ENCODE data around the gene CDKAL1.

Gene CDKAL1

DNA sequence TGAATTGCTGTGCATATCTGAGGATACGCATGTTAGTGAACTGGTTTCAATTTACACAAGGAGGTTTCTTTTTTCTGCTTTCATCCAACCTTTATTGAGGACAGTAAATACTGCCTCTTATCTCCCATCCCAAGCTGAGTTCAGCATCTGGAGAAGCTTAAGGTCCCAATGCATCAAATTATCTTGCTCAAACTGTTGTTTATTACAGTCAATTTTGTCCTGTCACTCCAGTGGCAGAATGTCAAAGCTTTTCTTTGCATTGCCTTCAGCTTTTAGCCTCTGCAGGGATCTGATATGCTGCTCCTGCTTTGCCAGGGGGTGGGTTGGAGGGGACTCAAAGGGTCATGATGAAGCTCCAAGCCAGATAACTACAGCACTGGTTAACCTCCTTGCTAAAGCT lies 623.9 kb downstream of the CDKAL1 start:
- no peak for DNase-seq

DNA sequence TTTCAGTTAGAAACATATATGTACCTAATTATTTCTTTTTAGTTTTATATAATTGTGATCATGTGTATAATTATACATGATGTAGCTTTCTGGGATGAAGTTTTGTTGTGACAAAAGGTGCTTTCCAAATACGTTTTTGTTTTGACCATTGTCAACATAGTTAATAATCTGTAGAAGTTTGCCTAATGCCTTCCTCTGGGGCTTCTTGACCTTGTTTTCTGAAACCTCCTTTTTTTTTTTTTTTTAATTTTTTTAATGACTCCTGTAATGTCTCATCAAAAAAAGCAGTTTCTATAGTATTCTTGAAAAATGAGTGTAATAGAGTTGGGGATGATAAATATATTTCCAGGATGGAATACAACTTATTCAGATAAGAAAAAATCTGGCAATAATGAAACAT lies 624.6 kb downstream of the CDKAL1 start:
- no peak for DNase-seq

DNA sequence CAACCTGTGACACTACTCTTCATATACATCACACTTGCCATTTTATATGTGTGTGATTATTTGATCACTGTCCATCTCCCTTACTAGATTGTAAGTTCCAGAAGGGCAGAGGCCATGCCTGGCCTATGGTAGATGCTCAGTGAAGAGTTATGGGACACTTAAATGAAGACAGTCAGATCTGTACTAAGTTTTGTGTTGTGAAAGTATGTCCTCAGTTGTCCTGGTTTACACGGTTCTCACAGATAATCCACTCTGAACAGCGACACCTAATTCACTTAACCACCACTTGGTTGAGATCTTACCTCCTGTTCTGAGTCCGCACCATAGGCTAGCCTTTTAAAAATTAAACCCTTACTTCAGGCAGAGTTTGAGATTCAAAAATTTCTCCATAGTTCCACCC lies 625.2 kb downstream of the CDKAL1 start:
- no peak for DNase-seq

DNA sequence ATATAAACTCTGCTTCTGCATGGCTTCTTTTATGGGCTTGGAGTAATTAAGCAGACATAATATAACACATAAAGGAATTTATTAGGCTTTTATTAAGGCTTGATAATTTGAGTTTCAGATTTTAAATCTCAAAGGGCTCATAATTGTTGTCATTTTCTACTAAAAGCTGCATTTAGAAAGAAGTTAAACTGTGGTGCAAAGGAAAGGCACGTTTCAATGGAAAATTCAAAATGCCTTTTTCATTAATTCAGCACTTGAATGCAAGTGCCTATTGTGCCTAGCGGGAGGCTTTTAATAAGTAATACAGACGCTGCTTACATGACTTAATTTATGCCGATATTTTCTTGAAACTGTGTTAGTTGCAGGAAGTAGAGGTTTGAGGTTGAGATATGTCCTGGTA lies 627.5 kb downstream of the CDKAL1 start:
- no peak for DNase-seq

DNA sequence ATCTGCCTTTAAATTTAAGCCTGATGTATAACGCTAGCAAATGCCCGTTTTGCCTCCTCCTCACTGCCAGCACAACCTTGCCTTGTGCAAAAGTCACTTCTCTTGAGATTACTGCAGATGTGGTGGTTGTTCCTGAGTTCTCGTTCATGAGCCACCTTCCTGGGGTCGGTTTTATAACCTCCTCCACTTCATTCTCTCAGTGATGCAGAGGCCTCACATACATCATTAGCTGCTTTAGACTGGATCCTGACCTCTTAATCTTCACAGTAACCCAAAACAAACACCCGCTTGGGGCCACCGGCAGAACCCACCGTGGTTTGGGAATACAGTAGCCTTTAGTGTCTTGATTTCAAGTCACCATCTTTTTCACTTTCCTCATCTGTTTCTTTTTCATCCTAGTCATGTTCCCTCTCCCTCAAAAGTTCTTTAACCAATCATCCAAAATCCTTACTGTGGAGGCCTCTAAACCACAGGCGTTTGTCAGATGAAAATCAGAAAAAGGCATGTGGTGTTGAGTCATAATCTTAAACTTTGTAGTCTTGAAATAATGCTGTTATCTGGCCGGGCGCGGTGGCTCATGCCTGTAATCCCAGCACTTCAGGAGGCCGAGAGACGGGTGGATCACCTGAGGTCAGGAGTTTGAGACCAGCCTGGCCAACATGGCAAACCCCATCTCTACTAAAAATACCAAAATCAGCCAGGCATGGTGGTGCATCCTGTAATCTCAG lies 629.0 kb downstream of the CDKAL1 start:
- no peak for DNase-seq

DNA sequence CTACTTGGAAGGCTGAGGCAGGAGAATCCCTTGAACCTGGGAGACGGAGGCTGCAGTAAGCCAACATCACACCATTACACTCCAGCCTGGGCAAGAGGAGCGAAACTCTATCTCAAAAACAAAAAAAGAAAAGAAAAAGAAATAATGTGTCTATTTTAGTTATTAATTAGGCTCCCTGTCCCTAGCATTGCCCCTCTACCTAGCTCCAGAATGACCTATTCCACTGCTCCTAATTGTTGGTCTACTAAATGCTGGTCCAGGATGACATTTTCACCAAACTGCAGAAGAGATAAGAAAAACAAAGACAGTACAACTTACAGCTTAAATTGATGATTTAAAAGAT lies 629.6 kb downstream of the CDKAL1 start:
- no peak for DNase-seq

DNA sequence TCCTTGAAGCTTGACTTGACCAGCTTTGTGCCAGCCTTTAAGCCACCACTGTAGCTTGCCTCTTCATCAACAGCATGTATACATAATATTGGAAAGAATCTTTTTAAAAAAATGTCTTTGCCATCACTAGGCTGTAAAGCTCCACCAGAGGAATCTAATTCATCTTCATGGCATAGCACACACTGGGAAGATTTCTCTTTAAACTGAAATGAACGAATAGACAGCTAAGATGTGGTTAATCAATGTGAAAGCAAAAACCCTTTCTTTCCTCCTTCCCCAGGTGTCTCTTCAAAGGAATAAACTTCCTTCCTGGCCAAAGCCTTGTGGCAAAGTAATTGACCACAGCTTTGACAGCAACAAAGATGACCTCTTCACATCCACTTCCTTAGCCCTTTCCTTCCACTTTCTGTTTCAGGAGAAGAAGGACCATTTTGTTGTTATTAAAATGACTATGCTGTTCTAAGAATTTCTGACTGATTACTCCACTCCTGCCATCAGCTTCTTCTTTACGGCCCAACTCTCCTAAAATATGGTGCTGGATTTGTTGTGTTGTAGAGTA lies 630.6 kb downstream of the CDKAL1 start:
- DNase-seq: no peak

DNA sequence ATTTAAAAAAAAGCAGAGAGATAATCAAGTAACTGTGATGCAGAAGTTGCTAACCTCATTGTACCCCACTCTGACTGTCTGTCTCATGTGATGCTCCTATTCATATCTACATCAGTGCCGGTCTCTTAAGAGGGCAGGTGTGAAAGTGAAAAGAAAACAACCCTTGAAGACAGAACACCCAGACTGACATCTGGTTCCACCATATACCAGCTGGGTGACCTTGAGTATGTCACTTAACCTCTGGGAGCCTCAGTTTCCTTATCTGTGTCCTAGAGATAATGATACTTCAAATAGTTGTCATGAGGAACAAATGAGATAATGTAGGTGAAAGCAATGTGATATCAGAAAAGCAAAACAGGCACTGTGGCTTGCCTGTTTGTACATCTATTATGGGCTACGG lies 632.5 kb downstream of the CDKAL1 start:
- DNase-seq: no peak

DNA sequence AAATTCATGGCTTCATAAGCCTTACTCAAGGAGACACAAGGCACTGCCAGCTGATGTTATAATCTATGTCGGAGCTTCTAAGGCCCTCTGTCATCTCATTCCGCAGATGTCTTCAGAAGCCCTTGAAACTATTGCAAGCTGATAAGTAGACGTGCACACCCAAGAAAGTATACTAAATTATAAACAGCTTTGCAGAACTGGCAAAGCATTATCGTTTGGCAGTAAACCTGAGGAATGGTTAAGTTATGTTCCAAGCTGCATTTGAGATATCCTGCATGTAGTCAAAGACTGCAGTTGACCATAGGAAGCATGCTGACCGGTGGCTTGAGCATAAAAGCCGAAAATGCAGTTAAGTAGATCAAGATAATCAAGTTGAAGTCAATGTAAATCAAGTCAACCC lies 633.5 kb downstream of the CDKAL1 start:
- DNase-seq: no peak

DNA sequence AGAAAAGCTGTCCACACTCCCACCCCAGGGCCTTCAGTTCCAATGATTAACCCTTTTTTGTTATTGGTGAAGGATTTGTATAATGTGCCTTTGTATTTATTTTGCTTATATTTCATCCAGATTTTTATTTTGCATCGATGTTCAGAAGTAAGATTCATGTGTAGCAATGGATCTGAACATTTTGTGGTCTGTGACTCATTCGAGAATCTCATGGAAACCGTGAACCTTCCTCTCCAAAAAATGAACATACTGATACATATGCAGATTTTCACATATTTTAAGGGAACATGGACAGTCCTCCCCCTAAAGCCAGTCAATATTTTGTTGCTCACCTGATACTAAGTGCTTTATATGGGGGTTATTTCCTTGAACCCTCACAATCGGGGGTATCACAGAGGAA lies 637.5 kb downstream of the CDKAL1 start:
- no peak for DNase-seq

DNA sequence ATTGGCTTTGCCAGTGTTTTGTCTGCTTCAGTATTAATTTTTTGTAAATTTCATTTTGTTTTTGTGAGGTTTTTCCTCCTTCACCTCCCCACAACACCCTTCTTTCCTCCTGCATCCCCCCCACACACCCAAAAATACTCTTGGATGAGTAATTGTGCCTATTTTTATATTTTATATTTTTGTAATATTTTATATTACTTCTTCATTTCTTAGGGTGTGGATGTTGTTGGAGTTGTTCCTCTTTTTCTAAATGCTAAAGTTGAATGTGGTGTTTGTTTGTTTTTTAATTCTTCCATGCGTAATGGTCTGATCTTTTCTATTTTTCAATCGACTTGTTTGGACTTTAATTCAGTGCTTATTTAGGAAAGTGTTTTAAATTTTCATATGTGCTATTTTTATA lies 638.8 kb downstream of the CDKAL1 start:
- no peak for DNase-seq

DNA sequence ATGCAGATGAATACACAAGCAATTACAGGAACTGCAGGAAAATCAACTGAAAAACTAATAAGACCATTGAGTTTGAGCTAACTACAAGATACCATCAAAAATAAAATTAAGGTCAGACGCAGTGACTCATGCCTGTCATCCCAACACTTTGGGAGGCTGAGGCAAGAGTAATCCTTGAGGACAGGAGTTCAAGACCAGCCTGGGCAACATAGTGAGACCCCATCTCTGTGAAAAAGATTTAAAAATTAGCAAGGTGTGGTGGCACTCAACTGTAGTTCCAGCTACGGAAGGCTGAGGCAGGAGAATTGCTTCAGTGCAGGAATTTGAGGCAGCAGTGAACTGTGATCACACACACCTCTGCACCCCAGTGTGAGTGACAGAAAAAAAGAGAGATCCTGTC lies 639.4 kb downstream of the CDKAL1 start:
- no peak for DNase-seq

DNA sequence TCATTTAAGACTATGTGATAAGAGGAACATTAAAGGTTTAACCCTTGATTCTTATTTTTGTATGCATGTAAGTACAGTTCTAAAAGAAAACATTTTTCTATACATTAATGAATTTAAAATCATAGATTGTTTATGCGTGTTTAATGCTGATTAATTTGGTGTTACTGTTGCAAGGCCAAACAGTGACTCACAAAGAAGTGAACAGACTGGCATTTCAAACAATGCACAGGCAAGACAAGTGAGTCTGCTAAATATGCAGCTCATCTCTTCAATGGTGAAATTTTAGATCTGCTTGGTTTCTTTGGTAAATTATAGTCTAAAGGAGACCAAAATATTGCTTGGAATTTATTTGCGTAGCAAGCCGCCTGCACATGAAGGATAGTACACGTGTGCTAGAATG lies 641.9 kb downstream of the CDKAL1 start:
- no peak for DNase-seq

DNA sequence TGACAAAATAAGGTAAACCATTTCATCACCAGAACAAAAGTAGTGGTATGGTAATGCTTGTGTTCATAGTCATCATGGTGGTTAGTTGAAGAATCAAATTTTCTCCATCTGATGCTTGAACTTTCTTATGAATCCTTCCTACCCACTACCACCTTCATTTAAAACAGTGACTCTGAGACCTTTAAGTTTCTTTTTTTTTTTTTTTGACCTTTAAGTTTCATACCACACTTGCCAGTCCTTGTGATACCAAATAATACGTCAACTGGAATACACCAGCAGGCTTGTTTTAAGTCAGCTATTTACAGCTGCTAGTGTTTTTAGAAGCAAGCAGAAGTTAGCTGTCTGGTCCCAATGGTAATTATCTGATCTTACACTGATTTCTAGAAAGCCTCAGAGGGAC lies 645.9 kb downstream of the CDKAL1 start:
- no peak for DNase-seq

DNA sequence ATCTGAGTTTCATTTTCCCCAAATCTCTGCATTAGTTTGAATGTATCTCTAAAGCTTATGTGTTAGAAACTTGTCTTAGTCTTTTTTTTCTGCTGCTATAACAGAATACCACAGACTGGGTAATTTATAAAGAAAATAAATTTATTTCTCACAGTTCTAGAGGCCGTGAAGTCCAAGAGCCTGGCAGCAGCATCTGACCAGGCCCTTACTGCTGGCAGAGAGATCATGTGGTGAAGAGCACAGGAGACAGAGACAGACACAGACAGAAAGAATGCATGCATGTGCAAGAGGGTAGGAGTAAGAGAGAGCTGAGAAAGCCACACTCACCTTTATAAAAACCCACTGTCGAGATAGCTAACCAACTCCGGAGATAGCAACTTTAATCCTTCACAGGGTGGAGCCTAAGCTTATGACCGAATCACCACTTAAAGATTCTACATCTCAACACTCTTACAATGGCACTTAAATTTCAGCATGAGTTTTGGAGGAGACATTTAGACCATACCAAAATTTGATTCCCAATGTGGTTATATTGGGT lies 646.6 kb downstream of the CDKAL1 start:
- no peak for DNase-seq

DNA sequence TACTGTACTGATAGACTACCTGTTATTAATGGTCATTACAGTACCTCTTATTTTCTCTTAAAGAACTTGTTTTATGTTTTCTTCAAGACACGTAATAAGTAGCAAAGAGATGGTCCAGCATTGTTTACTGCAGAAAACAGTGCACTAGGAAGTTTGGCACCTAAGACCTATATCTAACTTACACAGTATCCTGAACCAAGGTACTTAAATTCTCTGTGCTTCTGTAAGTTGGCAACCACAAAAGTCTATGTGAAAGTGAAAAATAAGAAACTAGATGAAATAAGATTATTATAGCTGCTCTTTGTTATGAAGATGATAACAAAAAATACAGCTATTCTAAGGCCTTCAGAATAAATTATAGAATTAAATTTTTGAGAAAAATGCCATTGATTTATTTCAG lies 647.6 kb downstream of the CDKAL1 start:
- DNase-seq: no peak

DNA sequence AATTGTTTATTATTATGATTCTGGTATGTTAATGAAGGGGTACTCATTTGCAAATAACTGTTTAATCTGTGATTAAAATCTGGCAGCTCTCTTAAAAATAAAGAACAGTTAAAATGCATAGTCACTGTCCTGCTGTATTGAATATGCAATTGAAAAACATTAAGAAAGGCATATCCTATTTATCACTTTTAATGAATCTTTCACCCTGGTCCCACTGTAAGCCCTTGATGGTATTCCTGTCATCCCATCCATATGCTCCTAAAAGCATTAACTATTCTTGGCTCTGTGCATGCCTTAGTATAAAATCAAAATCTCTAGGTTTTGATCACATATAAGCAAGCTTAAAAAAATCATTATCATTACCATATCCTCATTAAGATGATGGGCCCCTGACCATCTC lies 648.3 kb downstream of the CDKAL1 start:
- no peak for DNase-seq

DNA sequence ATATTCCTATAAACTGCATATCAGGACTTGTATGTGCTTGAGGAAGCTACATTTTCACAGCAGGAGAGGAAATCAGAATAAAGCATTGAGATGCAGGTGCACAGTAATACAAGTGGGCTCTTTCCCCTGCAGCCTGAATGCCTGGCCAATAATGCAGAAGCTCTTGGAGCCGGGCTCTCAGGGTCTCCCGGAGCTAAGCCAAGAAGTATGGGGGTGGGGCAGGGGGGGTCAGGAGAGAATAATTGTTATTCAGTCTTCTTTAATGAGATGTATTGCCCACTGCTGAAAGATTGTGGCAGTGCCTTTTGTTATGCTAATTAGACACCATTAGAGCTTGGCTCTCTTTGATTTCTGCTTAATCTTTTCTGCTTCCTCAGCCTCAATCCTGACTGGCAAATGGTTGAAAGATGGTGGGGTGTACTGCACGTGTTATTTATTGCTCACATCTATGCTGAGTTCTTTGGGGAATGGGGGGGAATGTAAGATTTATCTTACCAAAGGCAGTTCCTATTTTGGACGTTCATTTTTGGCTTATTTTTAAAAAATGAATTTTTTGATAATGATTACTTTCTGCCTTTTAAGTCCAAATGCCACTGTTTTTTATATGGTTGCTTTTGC lies 651.7 kb downstream of the CDKAL1 start:
- DNase-seq: no peak

DNA sequence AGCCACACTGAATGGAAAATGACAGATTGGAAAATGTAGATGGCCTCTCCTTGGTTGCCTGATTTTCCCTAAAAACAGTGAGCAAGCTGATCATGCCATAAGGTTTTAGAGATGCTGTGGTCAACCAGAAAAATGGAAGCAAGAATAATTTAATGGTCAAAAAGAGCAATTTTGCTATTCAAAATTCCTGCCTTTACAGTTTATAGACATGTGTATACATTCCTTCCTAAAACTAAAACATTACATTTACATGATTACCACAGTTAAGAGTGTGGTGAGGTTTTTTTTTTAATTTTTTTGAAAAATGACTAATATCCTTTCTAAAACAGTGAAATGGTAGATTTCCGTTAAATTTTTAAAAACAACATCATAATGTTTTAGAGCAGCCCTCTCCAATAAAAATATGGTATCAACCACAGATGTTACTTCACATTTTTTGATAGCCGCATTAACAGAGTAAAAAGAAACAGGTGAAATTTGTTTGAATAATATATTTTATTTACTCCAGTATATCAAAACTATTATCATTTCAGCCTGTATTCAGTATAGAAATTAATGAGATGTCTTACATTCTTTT lies 652.3 kb downstream of the CDKAL1 start:
- DNase-seq: no peak

DNA sequence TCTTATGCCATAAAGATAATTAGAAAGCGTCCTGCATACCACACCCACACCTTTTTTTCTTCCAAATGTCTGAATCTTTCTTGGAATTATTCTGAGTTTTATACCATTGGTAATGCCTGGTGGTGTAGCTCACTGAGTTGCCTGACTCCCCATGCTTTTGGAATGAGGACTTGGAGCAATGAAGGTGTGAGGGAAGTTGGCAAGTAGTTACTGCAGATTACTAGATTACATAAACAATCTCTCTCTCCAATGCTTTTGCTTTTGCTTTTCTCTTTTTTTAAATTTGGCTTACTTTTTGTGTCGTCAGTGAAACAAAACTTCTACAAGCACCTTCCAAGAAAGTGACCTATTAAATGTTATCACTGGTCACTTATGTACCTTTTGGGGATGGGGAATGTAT lies 653.2 kb downstream of the CDKAL1 start:
- no peak for DNase-seq

DNA sequence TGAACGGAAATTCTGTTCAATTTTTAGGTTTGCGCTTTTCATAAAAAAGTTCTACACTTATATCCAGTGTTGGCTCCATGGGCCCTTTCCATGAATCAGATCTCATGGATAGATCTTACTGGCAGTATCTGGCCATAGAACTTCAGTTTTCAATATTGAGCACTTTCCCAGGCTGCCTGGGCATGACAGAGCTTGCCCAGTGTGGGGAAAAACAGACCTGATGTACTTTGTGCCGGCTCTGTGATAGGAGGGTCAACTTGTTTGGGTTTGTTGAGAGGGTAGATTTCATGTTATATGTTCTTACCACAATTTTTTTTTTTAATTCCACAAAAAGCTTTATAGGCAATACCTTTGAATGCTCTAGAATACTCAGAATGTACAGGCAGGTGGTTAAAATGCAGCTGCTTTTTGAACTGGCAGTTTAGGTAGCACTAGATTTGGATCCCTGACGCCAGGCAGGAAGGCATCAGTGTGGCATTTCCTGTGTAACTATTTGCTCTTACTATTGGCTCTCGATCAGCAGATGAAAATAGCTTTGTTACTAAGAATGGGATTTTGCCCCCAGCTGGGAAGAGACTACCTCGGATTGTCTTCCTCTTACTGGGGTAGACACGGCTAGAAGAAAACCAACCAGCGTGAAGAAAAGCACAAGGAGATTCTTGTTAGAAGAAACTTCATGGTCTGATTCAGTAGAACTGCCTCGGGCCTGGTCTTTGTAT lies 654.4 kb downstream of the CDKAL1 start:
- DNase-seq: no peak

DNA sequence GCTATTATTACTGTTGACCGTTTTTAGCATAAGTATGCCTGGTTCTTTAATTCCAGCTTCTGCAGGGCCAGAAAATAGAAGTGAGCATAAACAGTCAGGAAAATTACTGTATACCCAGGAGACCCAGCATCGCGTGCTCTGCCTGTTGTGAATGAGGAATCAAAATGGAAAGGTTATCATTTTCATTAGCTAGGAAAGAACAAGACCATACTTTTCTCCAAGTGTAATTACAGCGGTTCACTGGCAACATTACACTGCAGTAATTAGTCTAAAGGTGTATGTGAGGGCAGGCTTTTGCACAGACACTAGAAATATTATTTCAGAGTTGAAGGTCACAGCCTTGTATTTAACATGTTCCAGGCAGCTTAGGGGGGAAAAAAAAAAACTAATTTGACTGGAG lies 655.5 kb downstream of the CDKAL1 start:
- DNase-seq: no peak

DNA sequence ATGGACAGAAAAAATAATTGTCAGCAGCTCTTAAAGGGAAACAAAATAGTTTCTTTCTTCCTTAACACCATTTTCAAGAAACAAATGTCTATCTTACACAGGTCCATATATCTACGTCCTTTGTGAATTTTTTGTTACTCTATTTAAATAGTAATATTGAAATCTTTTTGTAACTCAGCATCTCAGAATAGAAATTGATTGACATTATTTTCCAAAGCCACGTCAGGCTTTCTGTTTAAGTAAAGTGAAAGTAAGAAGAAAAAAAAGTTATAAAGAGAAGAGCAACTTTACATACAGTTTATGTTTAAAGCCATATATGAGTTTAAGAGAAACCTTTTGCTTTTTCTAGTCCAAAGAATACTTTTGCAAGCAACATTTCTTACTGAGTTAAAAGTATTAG lies 656.4 kb downstream of the CDKAL1 start:
- no peak for DNase-seq

All from activated T-cell treated with anti-CD3 and anti-CD28 coated beads, Interleukin-2, amount 50 U/mL, for 48 hours (primary cell).